BE2C (cell line): Measurements from ENCODE around the gene PSMD5.

Experiments
- DNase-seq: peaks from one replicate; pipeline ENCODE4 v3.0.0-alpha.2; 2020
- H3K27me3 ChIP-seq: fragments of 250-450 bp; sonication (Bioruptor Pico); 2 replicates; pipeline ENCODE4 v1.5.1; 2020; ENCODE audit warnings: mild to moderate bottlenecking
- H3K36me3 ChIP-seq: fragments of 250-450 bp; sonication (Bioruptor Pico); 2 replicates; pipeline ENCODE4 v1.5.1; 2020; ENCODE audit warnings: mild to moderate bottlenecking
- H3K4me1 ChIP-seq: fragments of 250-450 bp; sonication (Bioruptor Pico); 2 replicates; pipeline ENCODE4 v1.5.1; 2020
- H3K4me3 ChIP-seq: 2 replicates; pipeline ENCODE4 v1.5.1; 2011; ENCODE audit warnings: low read depth, low read length
- H3K9me3 ChIP-seq: fragments of 250-450 bp; sonication (Bioruptor Pico); 2 replicates; pipeline ENCODE4 v1.5.1; 2020
- TF ChIP-seq, protein P1 (sequence below): IDR thresholded peaks from 2 replicates; pipeline ENCODE4 v1.5.1; 2012; ENCODE audit warnings: mild to moderate bottlenecking, low read depth, low read length

Gene PSMD5

DNA sequence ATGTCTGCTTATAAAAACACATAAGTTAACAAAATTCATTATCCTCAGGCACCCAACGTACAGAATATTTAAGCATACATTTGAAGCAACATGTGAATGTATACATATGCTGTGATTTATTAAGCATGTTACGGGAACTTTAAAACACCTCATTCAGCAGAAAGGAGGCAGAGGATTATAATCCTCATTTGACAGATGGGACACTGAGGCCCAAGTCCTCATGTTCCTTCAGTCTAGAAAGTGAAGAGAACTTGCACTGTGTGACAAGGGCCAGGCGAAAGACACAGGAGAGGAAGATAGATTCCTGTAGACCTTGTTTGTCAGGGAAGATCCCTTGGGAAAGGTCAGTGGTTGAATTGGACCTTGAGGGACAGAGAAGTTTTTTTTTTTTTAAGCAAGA lies 7.6 kb upstream of the PSMD5 start:
- H3K4me3 ChIP-seq: no peak overlapping the region
- no peaks in the 10 kb centered on the region for H3K9me3 ChIP-seq
- H3K4me1 ChIP-seq: no peaks in the 10 kb centered on the region
- TF ChIP-seq, protein P1, sequence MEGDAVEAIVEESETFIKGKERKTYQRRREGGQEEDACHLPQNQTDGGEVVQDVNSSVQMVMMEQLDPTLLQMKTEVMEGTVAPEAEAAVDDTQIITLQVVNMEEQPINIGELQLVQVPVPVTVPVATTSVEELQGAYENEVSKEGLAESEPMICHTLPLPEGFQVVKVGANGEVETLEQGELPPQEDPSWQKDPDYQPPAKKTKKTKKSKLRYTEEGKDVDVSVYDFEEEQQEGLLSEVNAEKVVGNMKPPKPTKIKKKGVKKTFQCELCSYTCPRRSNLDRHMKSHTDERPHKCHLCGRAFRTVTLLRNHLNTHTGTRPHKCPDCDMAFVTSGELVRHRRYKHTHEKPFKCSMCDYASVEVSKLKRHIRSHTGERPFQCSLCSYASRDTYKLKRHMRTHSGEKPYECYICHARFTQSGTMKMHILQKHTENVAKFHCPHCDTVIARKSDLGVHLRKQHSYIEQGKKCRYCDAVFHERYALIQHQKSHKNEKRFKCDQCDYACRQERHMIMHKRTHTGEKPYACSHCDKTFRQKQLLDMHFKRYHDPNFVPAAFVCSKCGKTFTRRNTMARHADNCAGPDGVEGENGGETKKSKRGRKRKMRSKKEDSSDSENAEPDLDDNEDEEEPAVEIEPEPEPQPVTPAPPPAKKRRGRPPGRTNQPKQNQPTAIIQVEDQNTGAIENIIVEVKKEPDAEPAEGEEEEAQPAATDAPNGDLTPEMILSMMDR: no peak
- no peak for DNase-seq
- H3K27me3 ChIP-seq: no peaks in the 10 kb centered on the region
- H3K36me3 ChIP-seq: no peaks in the 10 kb centered on the region; the same call in 1 of the 2 replicates

DNA sequence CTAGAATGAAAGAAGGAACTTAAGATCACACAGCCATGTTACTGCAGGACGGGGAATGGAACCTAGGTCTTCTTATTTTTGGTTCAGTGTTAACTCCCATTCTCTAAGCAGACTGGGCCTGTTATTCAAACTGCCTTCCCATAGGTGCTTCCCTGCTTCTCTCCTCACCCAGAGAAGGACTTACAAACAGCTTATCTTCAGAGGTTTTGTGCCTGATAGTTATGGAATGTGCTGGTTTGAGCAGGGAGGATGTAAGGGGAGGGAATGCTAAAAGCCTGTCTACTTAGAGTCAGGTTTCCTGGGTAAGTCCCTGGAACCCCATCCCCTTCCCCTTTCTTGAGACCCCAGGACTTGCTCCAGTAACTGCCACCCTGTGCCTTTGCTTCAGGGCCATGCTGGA lies 4.2 kb upstream of the PSMD5 start:
- Histone ChIP-seq H3K27me3 (no peaks in the 10 kb centered on the region), H3K4me1 (no peaks in the 10 kb centered on the region; the same call in 1 of the 2 replicates), H3K36me3 (no peaks in the 10 kb centered on the region; the same call in 1 of the 2 replicates), H3K4me3 (no peak overlapping the region), H3K9me3 (no peaks in the 10 kb centered on the region)
- no peak for DNase-seq
- TF ChIP-seq, protein P1: no peak

- no peaks in the 10 kb centered on the region for H3K9me3 ChIP-seq
- TF ChIP-seq, protein P1: no peak
- no peaks in the 10 kb centered on the region; the same call in 1 of the 2 replicates for H3K4me1 ChIP-seq
- no peaks in the 10 kb centered on the region; the same call in 1 of the 2 replicates for H3K36me3 ChIP-seq
- no peak overlapping the region for H3K4me3 ChIP-seq
- no peaks in the 10 kb centered on the region for H3K27me3 ChIP-seq
- DNase-seq: no peak
Observed at GRCh38 chr9:120846251-120846889, 3.6 kb upstream of the PSMD5 start.

- Histone ChIP-seq H3K27me3 (no peaks in the 10 kb centered on the region), H3K4me3 (no peak overlapping the region), H3K4me1 (no peaks in the 10 kb centered on the region; the same call in 1 of the 2 replicates), H3K36me3 (peaks cover 8% of the 10 kb centered on the region), H3K9me3 (no peaks in the 10 kb centered on the region)
- TF ChIP-seq, protein P1: no peak
- DNase-seq: no peak
Observed at GRCh38 chr9:120845255-120845654, 2.5 kb upstream of the PSMD5 start.

DNA sequence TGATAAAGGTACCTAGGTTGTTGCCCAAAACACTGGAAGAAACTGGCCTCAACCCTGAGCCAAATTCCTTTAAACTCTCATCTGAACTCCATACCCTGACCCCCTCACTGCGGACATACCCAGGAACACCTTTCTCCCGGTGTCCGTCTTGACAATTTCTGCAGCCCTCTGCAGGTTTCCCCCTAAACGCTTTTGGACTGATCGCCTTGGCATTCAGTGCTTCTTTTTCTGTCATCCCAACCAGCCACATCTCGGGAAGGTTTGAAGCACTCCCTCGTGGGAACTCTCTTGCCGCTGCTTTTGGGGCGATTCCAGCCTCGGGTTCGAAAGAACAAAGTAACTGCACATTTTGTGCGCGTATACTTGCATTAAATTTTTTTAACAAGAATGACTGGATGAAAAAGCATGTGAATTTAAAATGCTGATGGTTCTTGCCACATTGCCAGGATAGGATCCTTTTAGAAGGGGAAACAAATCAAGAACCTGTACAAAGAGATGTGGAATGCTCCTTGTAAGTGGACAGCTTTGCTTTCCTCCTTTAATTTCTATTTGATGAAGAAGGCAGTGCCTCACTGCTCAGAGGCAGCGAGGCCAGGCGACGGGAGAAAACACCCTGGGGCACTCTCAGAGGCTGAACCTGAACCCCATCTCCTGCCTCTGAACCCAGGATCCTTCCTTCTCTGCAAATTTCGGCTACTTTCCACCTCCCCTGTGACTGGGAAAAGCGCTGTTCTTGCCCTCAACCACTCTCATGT lies 615 bp downstream of the PSMD5 start:
- TF ChIP-seq, protein P1: no peak
- Histone ChIP-seq H3K27me3 (no peaks in the 10 kb centered on the region), H3K9me3 (no peaks in the 10 kb centered on the region), H3K36me3 (peaks cover 13% of the 10 kb centered on the region), H3K4me3 (peak overlapping the region; percentile 99), H3K4me1 (no peaks in the 10 kb centered on the region; the same call in 1 of the 2 replicates)
- DNase-seq: no peak

- Histone ChIP-seq H3K4me3 (no peak overlapping the region), H3K9me3 (no peaks in the 10 kb centered on the region), H3K36me3 (peaks cover 21% of the 10 kb centered on the region), H3K4me1 (no peaks in the 10 kb centered on the region; the same call in 1 of the 2 replicates), H3K27me3 (no peaks in the 10 kb centered on the region)
- no peak for DNase-seq
- TF ChIP-seq, protein P1: no peak
Observed at GRCh38 chr9:120839146-120839545, 3.6 kb downstream of the PSMD5 start.
